Heart left ventricle (tissue), 13 donors: ENCODE measurements around the gene SREBF2.

Experiments
- CTCF ChIP-seq, 12 donors: fragments of 200-600 bp; sonication (generic) in 4 of 12; IDR thresholded peaks; one replicate each; pipeline versions ENCODE4 v1.5.0 to v1.8.0; 2018 to 2022; ENCODE audit warnings: antibody characterized with exemption in 12 of 12, mild to moderate bottlenecking in 5 of 12
- POLR2A ChIP-seq, 2 donors: fragments of 450-650 bp; IDR thresholded peaks; one replicate each; pipeline ENCODE4 v1.6.1; 2017; ENCODE audit warnings: antibody characterized with exemption in 2 of 2, mild to moderate bottlenecking in 2 of 2, moderate library complexity in 2 of 2
- donor health status: ischemic (EF 13 %, LVEDD 7.1; RV severe dilation, severe dysfunction).
- donor health status: DM: no; HTN: yes; CAD: no.
- donor health status: DM: no; HTN: no; CAD: no.
- donor health status: ischemic (EF 25% LVEDD 6.9; RV normal size, moderate dysfunction).
- donor health status: ischemic (EF 25% LVEDD 5.7; RV mildly dilated, moderate dysfunction).
- donor health status: ischemic (EF 35%, LVEDD 5.7; RV mildly dilated, moderate dysfunction).
- donor health status: nonischemic (EF 11% LVEDD 7.7; RV severe dilation, severe dysfunction).
- donor health status: DM: yes; HTN: yes; CAD: no.
- donor health status: PGD.
- donor health status: ischemic (EF 29% LVEDD 5.4; RV normal size, mild dysfunction).
- donor health status: nonischemic (EF 23%, LVEDD 6.1; RV moderate dilation, normal function).

- no peak for TF ChIP-seq POLR2A (IDR thresholded peaks at IDR 0.05)
- TF ChIP-seq CTCF (IDR thresholded peaks at IDR 0.05), result no peak
These were observed 67.9 kb downstream of the SREBF2 start for GRCh38 chr22:41900652-41901312.
